ENCODE measurements around the gene F12.

F12 gene

GRCh38 chr5:177369645-177370440 lies 39.5 kb downstream of the F12 start:
- H3K9me3 ChIP-seq (ENCODE audit: severe bottlenecking), result no peaks in the 10 kb centered on the region
- no peaks in the 10 kb centered on the region for H3K36me3 ChIP-seq
- H3K4me3 ChIP-seq (ENCODE audit: low read depth, low read length), result no peak overlapping the region
- no peaks in the 10 kb centered on the region for H3K27me3 ChIP-seq (ENCODE audit: insufficient read depth, low read depth, severe bottlenecking)
- DNase-seq, result no peak
- H3K27ac ChIP-seq, result no peak overlapping the region
- TF ChIP-seq, protein P1, sequence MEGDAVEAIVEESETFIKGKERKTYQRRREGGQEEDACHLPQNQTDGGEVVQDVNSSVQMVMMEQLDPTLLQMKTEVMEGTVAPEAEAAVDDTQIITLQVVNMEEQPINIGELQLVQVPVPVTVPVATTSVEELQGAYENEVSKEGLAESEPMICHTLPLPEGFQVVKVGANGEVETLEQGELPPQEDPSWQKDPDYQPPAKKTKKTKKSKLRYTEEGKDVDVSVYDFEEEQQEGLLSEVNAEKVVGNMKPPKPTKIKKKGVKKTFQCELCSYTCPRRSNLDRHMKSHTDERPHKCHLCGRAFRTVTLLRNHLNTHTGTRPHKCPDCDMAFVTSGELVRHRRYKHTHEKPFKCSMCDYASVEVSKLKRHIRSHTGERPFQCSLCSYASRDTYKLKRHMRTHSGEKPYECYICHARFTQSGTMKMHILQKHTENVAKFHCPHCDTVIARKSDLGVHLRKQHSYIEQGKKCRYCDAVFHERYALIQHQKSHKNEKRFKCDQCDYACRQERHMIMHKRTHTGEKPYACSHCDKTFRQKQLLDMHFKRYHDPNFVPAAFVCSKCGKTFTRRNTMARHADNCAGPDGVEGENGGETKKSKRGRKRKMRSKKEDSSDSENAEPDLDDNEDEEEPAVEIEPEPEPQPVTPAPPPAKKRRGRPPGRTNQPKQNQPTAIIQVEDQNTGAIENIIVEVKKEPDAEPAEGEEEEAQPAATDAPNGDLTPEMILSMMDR (IDR thresholded peaks at IDR 0.05; ENCODE audit: low read depth, low read length), result no peak

DNA sequence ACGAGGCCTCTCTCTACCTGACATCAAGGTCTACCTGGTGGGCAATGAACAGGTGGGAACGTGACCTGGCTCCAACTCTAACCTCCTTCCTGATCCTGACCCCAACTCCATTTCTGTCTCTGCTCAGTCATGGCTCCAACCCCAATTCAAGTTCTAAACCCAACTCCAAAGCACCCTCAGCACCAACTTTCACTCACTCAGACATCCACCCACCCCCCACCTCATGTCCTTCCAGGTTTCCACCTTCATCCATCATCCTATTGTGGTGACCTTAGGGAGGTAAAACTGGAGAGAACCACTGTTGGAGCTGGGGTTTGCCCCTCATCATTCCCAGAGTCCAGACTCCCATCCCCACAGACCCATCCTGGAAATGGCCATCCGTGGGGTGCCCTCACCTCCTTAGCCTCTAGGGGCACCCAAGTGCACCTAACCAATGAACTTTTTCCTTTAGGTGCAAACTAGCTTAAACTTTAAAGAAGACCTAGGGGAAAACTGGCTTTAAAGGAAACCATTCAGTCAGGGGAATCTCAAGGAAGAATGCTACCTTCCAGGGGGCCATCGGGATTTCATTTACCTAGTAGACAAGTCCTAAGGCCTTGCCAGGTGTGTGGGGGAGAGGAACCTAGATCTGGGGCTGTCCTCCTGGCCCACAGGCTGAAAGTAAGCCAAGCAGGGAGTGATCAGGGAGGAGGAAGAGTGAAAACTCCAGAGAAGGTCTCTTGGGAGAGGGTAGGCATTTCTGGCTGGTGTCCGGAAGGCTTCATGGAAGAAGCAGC lies 40.3 kb downstream of the F12 start:
- H3K4me3 ChIP-seq (ENCODE audit: low read depth, low read length), result no peak overlapping the region
- no peak for DNase-seq
- H3K9me3 ChIP-seq (ENCODE audit: severe bottlenecking), result no peaks in the 10 kb centered on the region
- no peaks in the 10 kb centered on the region for H3K36me3 ChIP-seq
- TF ChIP-seq, protein P1 (IDR thresholded peaks at IDR 0.05; ENCODE audit: low read depth, low read length), result peak; percentile 46
- H3K27ac ChIP-seq, result no peak overlapping the region
- H3K27me3 ChIP-seq (ENCODE audit: insufficient read depth, low read depth, severe bottlenecking), result no peaks in the 10 kb centered on the region

GRCh38 chr5:177367981-177368868 lies 41.1 kb downstream of the F12 start:
- no peaks in the 10 kb centered on the region for H3K27me3 ChIP-seq (ENCODE audit: insufficient read depth, low read depth, severe bottlenecking)
- TF ChIP-seq, protein P1 (IDR thresholded peaks at IDR 0.05; ENCODE audit: low read depth, low read length), result no peak
- H3K9me3 ChIP-seq (ENCODE audit: severe bottlenecking), result no peaks in the 10 kb centered on the region
- H3K36me3 ChIP-seq, result no peaks in the 10 kb centered on the region
- DNase-seq, result no peak
- no peak overlapping the region for H3K4me3 ChIP-seq (ENCODE audit: low read depth, low read length)
- no peak overlapping the region for H3K27ac ChIP-seq

GRCh38 chr5:177367323-177367848 lies 42.0 kb downstream of the F12 start:
- no peaks in the 10 kb centered on the region for H3K27me3 ChIP-seq (ENCODE audit: insufficient read depth, low read depth, severe bottlenecking)
- TF ChIP-seq, protein P1 (IDR thresholded peaks at IDR 0.05; ENCODE audit: low read depth, low read length), result no peak
- H3K27ac ChIP-seq, result no peak overlapping the region
- H3K9me3 ChIP-seq (ENCODE audit: severe bottlenecking), result no peaks in the 10 kb centered on the region
- H3K36me3 ChIP-seq, result no peaks in the 10 kb centered on the region
- no peak overlapping the region for H3K4me3 ChIP-seq (ENCODE audit: low read depth, low read length)
- no peak for DNase-seq

DNA sequence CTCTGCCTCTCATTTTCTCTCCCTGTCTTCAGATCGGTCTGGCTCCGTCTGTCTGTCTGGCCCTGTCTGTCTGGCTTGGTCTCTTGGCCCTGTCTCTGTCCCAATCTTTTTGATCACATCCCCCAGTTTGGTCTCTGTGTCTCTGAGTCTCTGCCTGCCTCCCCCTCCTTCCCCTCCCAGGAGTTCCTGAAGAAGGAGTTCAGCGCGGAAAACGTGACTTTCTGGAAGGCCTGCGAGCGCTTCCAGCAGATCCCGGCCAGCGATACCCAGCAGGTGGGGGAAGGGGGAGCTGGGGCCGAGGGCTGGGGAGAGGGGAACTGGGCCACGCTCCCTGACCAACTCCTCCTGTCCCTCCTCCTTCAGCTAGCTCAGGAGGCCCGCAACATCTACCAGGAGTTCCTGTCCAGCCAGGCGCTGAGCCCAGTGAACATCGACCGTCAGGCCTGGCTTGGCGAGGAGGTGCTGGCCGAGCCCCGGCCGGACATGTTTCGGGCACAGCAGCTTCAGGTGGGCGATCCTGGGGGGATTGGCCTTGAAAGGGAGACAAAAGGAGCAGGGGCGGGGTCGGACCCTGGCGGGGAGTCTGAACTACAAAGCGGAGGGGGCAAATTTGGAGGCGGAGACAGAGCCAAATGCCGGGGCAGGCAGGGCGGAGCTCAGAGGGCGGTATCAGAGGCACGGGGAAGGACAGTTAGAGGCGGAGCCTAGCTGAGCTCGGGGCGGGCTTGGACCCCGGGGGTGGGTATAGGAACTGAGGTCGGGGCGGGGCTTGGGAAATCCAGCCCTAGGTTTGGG lies 42.6 kb downstream of the F12 start:
- Histone ChIP-seq H3K4me3 (ENCODE audit: low read depth, low read length) (no peak overlapping the region), H3K27ac (no peak overlapping the region), H3K27me3 (ENCODE audit: insufficient read depth, low read depth, severe bottlenecking) (no peaks in the 10 kb centered on the region), H3K36me3 (no peaks in the 10 kb centered on the region), H3K9me3 (ENCODE audit: severe bottlenecking) (no peaks in the 10 kb centered on the region)
- DNase-seq, result peak; percentile 24
- TF ChIP-seq, protein P1 (IDR thresholded peaks at IDR 0.05; ENCODE audit: low read depth, low read length), result no peak
